ENCODE measurements around the gene SCFD2.
"Not testable (repeated sequence)": the region's sequence is repeated elsewhere in the genome, so short reads cannot be mapped to it uniquely, and the experiment has no call there.

Gene SCFD2

GRCh38 chr4:52840531-52841370, 525.1 kb downstream of the SCFD2 start:
- DNase-seq, result no peak

DNA sequence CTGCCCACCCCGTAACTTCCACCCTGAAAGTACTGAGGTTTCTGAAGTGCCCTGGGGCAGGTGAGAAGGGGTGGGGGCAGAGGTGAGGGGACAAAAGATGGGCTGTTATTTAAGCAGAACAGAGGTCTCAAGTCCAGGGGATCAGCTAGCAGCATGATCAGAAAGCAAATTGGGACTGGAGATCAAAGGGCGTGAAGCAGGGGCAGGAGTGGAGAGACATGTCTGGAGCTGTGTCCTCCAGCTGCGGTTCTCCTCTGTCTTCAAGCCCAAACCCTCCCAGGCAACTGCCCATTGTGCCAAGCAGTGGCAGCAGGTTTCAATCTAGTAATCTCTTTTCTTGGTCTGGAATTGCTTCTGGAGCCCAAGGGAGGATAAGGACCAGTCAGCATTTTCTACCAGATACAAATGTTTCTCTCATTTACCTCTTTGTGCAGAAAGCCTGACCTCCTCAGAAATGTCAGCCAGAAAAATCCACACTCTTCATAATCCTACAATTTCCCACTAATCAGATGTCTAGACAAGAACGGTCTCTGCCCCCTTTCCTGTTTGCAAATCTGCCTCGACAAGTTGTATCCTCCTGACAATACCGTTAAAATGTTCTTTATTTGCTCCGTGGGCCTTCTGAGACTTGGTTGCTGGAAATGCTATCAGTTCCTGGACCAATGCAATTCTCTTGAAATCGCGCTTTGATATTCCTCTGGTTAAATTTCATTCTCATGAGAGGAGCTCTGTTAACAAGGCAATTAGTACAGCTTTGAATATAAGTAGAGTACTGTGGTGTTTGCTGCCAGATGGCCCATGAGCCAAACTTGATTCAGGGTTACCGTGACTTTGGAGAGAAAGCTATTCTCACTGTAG, 526.9 kb downstream of the SCFD2 start:
- no peak for DNase-seq

GRCh38 chr4:52837716-52838558, 527.9 kb downstream of the SCFD2 start:
- DNase-seq, result no peak

GRCh38 chr4:52836678-52837077, 529.2 kb downstream of the SCFD2 start:
- DNase-seq, result no peak

- DNase-seq, result no peak
Measured at GRCh38 chr4:52836120-52836519, 529.7 kb downstream of the SCFD2 start.

DNA sequence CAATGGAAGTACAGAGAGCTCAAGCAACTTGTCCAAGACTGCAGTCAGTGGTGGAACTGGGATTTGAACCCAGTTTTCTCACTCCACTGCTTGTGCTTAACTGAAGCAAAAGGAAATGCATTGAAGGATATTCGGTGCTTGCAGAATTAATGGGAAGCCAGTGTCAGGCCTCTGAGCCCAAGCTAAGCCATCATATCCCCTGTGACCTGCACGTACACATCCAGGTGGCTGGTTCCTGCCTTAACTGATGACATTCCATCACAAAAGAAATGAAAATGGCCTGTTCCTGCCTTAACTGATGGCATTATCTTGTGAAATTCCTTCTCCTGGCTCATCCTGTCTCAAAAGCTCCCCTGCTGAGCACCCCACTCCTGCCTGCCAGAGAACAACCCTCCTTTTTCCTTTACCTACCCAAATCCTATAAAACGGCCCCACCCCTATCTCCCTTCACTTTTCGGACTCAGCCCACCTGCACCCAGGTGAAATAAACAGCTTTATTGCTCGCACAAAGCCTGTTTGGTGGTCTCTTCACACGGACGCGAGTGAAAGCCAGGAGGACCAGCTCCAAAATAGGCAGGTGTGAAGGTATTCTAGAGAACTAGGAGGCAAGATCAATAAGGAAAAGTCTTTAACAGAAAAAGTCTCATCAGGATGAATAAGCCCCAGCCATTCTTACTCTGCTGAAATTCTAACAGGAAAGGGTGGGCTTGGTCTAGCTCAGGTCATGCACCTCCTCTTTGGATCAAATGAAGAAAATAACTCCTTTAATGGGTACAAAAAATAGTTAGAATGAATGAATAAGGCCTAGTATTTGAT, 531.0 kb downstream of the SCFD2 start:
- DNase-seq, result not testable (repeated sequence)

GRCh38 chr4:52833941-52834525, 531.8 kb downstream of the SCFD2 start:
- DNase-seq, result no peak

DNA sequence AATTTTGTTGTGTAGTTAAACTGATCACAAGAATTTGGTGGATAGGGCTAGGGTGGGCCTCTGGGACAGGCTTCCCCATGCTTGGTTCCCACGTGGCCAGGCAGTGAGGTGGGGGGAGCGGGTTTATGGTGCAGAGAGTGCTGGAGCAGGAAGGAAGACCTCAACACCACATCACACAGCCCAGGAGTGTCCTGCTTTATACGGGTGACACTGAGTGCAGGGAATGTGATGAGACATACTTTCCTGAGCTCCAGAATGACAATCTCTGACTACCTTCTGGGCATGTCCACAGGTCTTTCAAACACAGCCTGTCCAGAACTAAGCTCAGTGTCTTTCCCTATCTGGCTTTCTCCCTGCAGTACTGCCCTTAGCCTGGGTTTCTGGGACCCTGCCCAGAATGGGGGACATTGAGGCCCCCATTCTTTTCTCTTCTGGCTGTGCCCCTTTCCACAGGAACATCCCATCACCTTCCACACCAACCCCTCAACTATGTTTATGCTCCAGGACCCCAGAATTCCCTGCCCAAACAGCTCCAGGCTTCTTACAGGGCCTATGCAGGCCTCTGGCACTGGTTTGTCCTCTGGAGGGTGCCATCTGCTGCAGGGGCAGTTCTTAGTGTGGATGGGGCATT, 540.3 kb downstream of the SCFD2 start:
- DNase-seq, result no peak

DNA sequence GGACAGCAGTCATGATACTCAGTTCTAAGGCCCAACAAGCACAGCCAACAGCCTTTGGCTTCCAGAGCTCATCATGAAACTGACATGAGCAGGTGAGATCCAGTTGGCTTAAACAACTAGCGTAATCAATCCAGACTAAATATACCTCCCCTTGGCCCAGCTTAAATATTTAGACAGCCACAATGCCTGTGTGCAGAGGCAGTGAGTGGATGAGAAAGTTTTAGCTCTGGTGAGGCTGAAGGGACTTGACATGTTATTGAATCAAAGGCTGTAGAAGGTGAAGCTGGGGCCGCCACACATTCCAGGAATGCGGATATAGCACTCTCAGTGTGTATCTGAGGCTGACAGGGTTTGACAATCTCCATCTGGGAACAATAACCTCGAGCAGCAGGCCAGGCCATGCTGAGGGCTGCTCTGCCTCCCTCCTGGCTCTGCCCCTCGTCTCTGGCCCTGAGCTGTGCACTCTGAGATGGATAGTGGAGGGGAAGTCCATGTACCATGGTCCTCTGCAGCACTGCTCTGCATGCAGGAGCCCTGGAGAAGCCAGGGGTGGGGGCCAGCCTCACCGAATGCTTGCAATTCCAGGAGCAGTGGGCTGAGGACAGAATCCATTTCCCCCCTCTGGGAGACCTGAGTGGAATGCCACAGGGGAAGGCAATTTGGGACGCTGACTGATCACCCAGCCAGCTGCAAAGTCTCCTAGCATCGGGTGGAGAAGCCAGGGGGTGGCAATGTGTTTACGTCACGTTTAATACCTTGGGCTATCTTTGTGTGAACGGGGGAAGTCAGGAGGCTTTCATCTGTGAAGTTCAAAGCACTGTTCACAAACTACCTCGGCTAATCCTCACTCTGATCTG, 541.0 kb downstream of the SCFD2 start:
- no peak for DNase-seq

DNA sequence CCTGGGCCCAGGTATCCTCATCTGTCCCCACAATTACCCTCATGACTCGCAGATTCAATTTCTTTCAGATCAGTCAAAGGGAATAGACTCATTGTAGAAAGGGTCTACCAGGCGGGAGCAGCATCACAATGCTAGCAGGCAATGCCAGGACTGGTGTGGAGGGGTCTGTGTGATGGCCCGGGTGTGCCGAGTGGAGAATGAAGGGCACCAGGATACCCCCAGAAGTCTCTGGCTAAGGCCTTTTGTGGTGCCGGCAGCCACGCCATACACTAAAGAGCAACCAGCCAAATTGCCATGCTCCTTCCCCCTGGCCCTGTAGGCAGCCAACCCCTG, 541.6 kb downstream of the SCFD2 start:
- no peak for DNase-seq

DNA sequence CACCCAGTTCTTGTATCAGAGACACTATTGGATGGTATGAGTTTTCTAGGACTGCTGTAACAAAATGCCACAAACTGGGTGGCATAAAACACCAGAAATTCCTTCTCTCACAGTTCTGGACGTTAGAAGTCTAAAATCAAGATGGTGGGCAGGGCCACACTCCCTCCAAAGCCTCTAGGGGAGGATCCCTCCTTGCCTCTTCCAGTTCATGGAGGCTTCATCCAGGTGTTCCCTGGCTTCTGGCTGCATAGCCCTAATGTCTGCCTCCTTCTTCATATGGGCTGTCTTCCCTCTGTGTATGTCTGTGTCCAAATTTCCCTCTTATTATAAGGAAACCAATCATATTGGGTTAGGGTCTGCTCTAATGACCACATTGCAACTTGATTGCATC, 542.2 kb downstream of the SCFD2 start:
- no peak for DNase-seq

Data from cerebellar nuclear complex (tissue), 1 donor.